Measurements from ENCODE around the gene SLC34A1. TPM values are rescaled to one million over a fixed set of nuclear protein-coding genes. Genes with fewer than 3 reads are reported as not detected.

The SLC34A1 gene
- total and polyA plus RNA-seq, 2 of the 13 experiments (the other 11 are each of a cell fraction or from before 2014, with no cell fraction given): 0.03 to 0.20 TPM

- POLR2A ChIA-PET: interaction anchor here (2.0 to 3.0 kb wide), 4 partner anchors 7 to 16 kb away, joined by 10 to 19 read pairs (median 14); partner anchors contain the start of gene LMAN2
- Histone ChIP-seq H3K79me2 (ENCODE audit: insufficient read depth, low read length) (no peaks in the 10 kb centered on the region), H3K4me2 (ENCODE audit: low read depth, low read length) (peak overlapping the region; percentile 87), H3K36me3 (replicated peaks in 1 of 2; ENCODE audit: control insufficient read depth in 1 of 2, insufficient read depth in 2 of 2, low read length in 2 of 2) (no peaks in the 10 kb centered on the region), H3K9me3 (ENCODE audit: low read length) (no peaks in the 10 kb centered on the region), H3K4me1 (ENCODE audit: insufficient read depth, low read length) (peaks cover 95% of the 10 kb centered on the region), H2AFZ (ENCODE audit: low read length) (no peak overlapping the region), H3K9ac (ENCODE audit: insufficient read depth, low read depth, low read length) (peak overlapping the region; percentile 56), H3K27me3 (ENCODE audit: control insufficient read depth in 1 of 2, insufficient read depth in 2 of 2, low read length in 2 of 2) (peaks cover 0 to 23% of the 10 kb centered on the region in 2 experiments; a peak in 4 of 5 replicates), H3K4me3 (replicated peaks in 1 of 3; ENCODE audit: insufficient read depth in 1 of 3, low read depth in 2 of 3, low read length in 3 of 3) (peak overlapping the region; percentile 57 to 81 (median 60)), H4K20me1 (ENCODE audit: insufficient read depth, low read length) (no peaks in the 10 kb centered on the region), H3K27ac (ENCODE audit: extremely low read length, insufficient read depth, low read length) (no peak overlapping the region)
- DNase-seq (ENCODE audit: low spot score) (no peak), FAIRE-seq (no peak), ATAC-seq (peak; percentile 24)
- intact Hi-C loops (cut with micrococcal nuclease; ENCODE audit: unreplicated experiment): no loop called here
- WGBS (ENCODE audit: low lambda C conversion rate): 6% methylated on average over 27 of the region's 59 CpGs
- no TSS peak for BruUV-seq (replicated peaks)
- CTCF ChIA-PET (ENCODE audit: low intra/inter-chr PET ratio, low total read pairs): no interaction called here
- in situ Hi-C loops (cut with HindIII; ENCODE audit: extremely low pct_ligation_motif_present, low pct_unique_long_range_greater_than_20kb): loop anchor here (5.0 to 25.0 kb wide), 2 partner anchors 51 to 826 kb away; partner anchors contain the start of genes CDHR2, MXD3 and RNF44
- no peak for TF ChIP-seq CCDC6 (CRISPR knock-in tag; IDR thresholded peaks at IDR 0.05)
- TF ChIP-seq SALL2 (CRISPR knock-in tag; IDR thresholded peaks at IDR 0.05): no peak
- no peak for TF ChIP-seq ZFYVE20 (CRISPR knock-in tag; IDR thresholded peaks at IDR 0.05; ENCODE audit: borderline replicate concordance, low read depth)
- TF ChIP-seq ZNF17 (CRISPR knock-in tag; IDR thresholded peaks at IDR 0.05): no peak
- TF ChIP-seq ZNF574 (CRISPR knock-in tag; IDR thresholded peaks at IDR 0.05): 0 out of 2 replicates have a peak, but pooled peaks have one; percentile 15
- peak; percentile 22; the same call in 1 of the 2 replicates for TF ChIP-seq ZNF788 (CRISPR knock-in tag; IDR thresholded peaks at IDR 0.05; ENCODE audit: borderline replicate concordance)
- TF ChIP-seq ZNF550 (CRISPR knock-in tag; IDR thresholded peaks at IDR 0.05; ENCODE audit: borderline replicate concordance): no peak
- TF ChIP-seq RXRA (CRISPR knock-in tag; IDR thresholded peaks at IDR 0.05): peak; percentile 55
- no peak for TF ChIP-seq ZMYM4 (CRISPR knock-in tag; IDR thresholded peaks at IDR 0.05)
- no peak for TF ChIP-seq NFKBIZ (CRISPR knock-in tag; IDR thresholded peaks at IDR 0.05)
- no peak for TF ChIP-seq POGZ (CRISPR knock-in tag; IDR thresholded peaks at IDR 0.05)
- no peak for TF ChIP-seq ZNF768 (CRISPR knock-in tag; IDR thresholded peaks at IDR 0.05)
- no peak for TF ChIP-seq PRDM15 (CRISPR knock-in tag; IDR thresholded peaks at IDR 0.05)
- TF ChIP-seq RAD51 (IDR thresholded peaks at IDR 0.05; ENCODE audit: borderline replicate concordance): no peak
- TF ChIP-seq ZNF572 (CRISPR knock-in tag; IDR thresholded peaks at IDR 0.05): 0 out of 2 replicates have a peak, but pooled peaks have one; percentile 31
- TF ChIP-seq MEIS2 (CRISPR knock-in tag; IDR thresholded peaks at IDR 0.05): no peak
- no peak for TF ChIP-seq FOXA1 (IDR thresholded peaks at IDR 0.05)
- no peak for TF ChIP-seq FOXA1 (CRISPR knock-in tag; IDR thresholded peaks at IDR 0.05)
- no peak for TF ChIP-seq ZNF143 (CRISPR knock-in tag; IDR thresholded peaks at IDR 0.05)
Measured at GRCh38 chr5:177362610-177363507, 21.4 kb upstream of the SLC34A1 start.
